Measurements from ENCODE around the gene SULT1A2. TPM values are rescaled to one million over a fixed set of nuclear protein-coding genes. Genes with fewer than 3 reads are reported as not detected.
A peak's percentile ranks its signal among the peaks of the same experiment; 100 is the strongest.

Gene SULT1A2
- total and polyA plus RNA-seq, 2 of the 13 experiments (the other 11 are each of a cell fraction or from before 2014, with no cell fraction given): 33.0 to 34.2 TPM

- TF ChIP-seq KDM2A (CRISPR knock-in tag; IDR thresholded peaks at IDR 0.05; ENCODE audit: borderline replicate concordance, low read depth) (peak; percentile 34; the same call in 1 of the 2 replicates), ZMAT3 (CRISPR knock-in tag; conservative IDR thresholded peaks at IDR 0.05) (no peak), PHF5A (CRISPR knock-in tag; IDR thresholded peaks at IDR 0.05; ENCODE audit: low read depth, unreplicated experiment) (peak; percentile 22), ZNF800 (CRISPR knock-in tag; IDR thresholded peaks at IDR 0.05) (no peak), ATF3 (CRISPR knock-in tag; IDR thresholded peaks at IDR 0.05) (no peak), UBTF (CRISPR knock-in tag; IDR thresholded peaks at IDR 0.05) (no peak), ARID4A (CRISPR knock-in tag; IDR thresholded peaks at IDR 0.05; ENCODE audit: borderline replicate concordance) (no peak), MLXIP (CRISPR knock-in tag; IDR thresholded peaks at IDR 0.05; ENCODE audit: borderline replicate concordance) (no peak), ELF4 (CRISPR knock-in tag; IDR thresholded peaks at IDR 0.05; ENCODE audit: borderline replicate concordance) (no peak), ZBTB3 (CRISPR knock-in tag; IDR thresholded peaks at IDR 0.05; ENCODE audit: borderline replicate concordance, low read depth) (no peak), TBX3 (IDR thresholded peaks at IDR 0.05; ENCODE audit: borderline replicate concordance) (no peak)
Measured at GRCh38 chr16:28603381-28604185, 6.7 kb upstream of the SULT1A2 start (continued).
